Liver (tissue), 3 donors: ENCODE results near the gene KANSL1.

Source experiments
- CTCF ChIP-seq: fragments of 150-350 bp; IDR thresholded peaks from 2 replicates; pipeline ENCODE4 v1.5.1; 2017; ENCODE audit warnings: improper control_type of control experiment, low read depth, low read length; ENCODE audit not compliant: missing input control
- EGR1 ChIP-seq, 2 donors: IDR thresholded peaks; 2 replicates each; pipeline ENCODE4 v1.6.1; 2016 to 2018; ENCODE audit warnings: antibody characterized with exemption in 2 of 2, low read depth in 2 of 2
- GABPA ChIP-seq, 2 donors: IDR thresholded peaks in 1 of 2; conservative IDR thresholded peaks in 1 of 2; 2 replicates each; pipeline ENCODE4 v1.6.1; 2016; ENCODE audit warnings: antibody characterized with exemption in 2 of 2, mild to moderate bottlenecking in 1 of 2, moderate library complexity in 1 of 2
- JUND ChIP-seq, 2 donors: IDR thresholded peaks; 2 replicates each; pipeline ENCODE4 v1.6.1; 2016; ENCODE audit warnings: antibody characterized with exemption in 2 of 2
- MAX ChIP-seq: IDR thresholded peaks from 2 replicates; pipeline ENCODE4 v1.6.1; 2016; ENCODE audit warnings: antibody characterized with exemption
- NR2F2 ChIP-seq: IDR thresholded peaks from 2 replicates; pipeline ENCODE4 v1.6.1; 2016; ENCODE audit warnings: antibody characterized with exemption
- RAD21 ChIP-seq, 2 donors: IDR thresholded peaks; 2 replicates each; pipeline ENCODE4 v1.6.1; 2016; ENCODE audit warnings: antibody characterized with exemption in 2 of 2, mild to moderate bottlenecking in 2 of 2
- REST ChIP-seq: IDR thresholded peaks from 2 replicates; pipeline ENCODE4 v1.6.1; 2016; ENCODE audit warnings: antibody characterized with exemption, mild to moderate bottlenecking
- RXRA ChIP-seq, 2 donors: IDR thresholded peaks; 2 replicates each; pipeline ENCODE4 v1.6.1; 2017 to 2018; ENCODE audit warnings: antibody characterized with exemption in 2 of 2, mild to moderate bottlenecking in 1 of 2
- SP1 ChIP-seq: IDR thresholded peaks from 2 replicates; pipeline ENCODE4 v1.6.1; 2018; ENCODE audit warnings: antibody characterized with exemption, mild to moderate bottlenecking
- TAF1 ChIP-seq: conservative IDR thresholded peaks from 2 replicates; pipeline ENCODE4 v1.6.1; 2016; ENCODE audit warnings: antibody characterized with exemption, mild to moderate bottlenecking
- YY1 ChIP-seq: IDR thresholded peaks from 2 replicates; pipeline ENCODE4 v1.6.1; 2016; ENCODE audit warnings: antibody characterized with exemption, mild to moderate bottlenecking
- ZBTB33 ChIP-seq: IDR thresholded peaks from 2 replicates; pipeline ENCODE4 v1.6.1; 2016; ENCODE audit warnings: antibody characterized with exemption
- donor health status: healthy.
- donor health status: healthy.

GRCh38 chr17:46180892-46181274 is 12.3 kb downstream of the KANSL1 start:
- TF ChIP-seq CTCF (no peak), REST (no peak), EGR1 (IDR thresholded peaks at IDR 0.05; ENCODE audit: low read depth in 2 of 2) (no peak), MAX (no peak), SP1 (no peak), GABPA (IDR thresholded peaks at IDR 0.05 in 1 of 2, conservative IDR thresholded peaks at IDR 0.05 in 1 of 2) (no peak), NR2F2 (no peak), RAD21 (IDR thresholded peaks at IDR 0.05) (no peak), TAF1 (no peak), ZBTB33 (no peak), YY1 (no peak), JUND (IDR thresholded peaks at IDR 0.05) (no peak), RXRA (IDR thresholded peaks at IDR 0.05) (no peak)
